D721Med (cell line): ENCODE results near the gene PDS5A.
"Not testable (repeated sequence)": the region's sequence is repeated elsewhere in the genome, so short reads cannot be mapped to it uniquely, and the experiment has no call there.

Experiments used
- DNase-seq: peaks from one replicate; pipeline ENCODE4 v3.0.0; 2011; ENCODE audit warnings: low spot score; ENCODE audit not compliant: insufficient read length
- FAIRE-seq: peaks from 2 replicates; lab custom pipeline; 2011; peaks lifted over from hg19 to GRCh38; lab: Jason Lieb, UNC
- CTCF ChIP-seq: IDR thresholded peaks from 2 replicates; pipeline ENCODE4 v1.5.1; 2012; ENCODE audit warnings: mild to moderate bottlenecking, control low read depth; ENCODE audit not compliant: insufficient read depth; ENCODE audit errors: missing control alignments

The PDS5A gene

GRCh38 chr4:39922399-39922798, 55.3 kb downstream of the PDS5A start:
- no peak for DNase-seq
- no peak for TF ChIP-seq CTCF
- peak; percentile 11 for FAIRE-seq

GRCh38 chr4:39913471-39913870, 64.2 kb downstream of the PDS5A start:
- no peak for TF ChIP-seq CTCF
- DNase-seq = no peak
- FAIRE-seq = no peak

- FAIRE-seq (no peak), DNase-seq (no peak)
- no peak for TF ChIP-seq CTCF
Observed at GRCh38 chr4:39910064-39910463, 67.6 kb downstream of the PDS5A start.

GRCh38 chr4:39908284-39908683, 69.4 kb downstream of the PDS5A start:
- TF ChIP-seq CTCF = no peak
- FAIRE-seq (peak; percentile 71), DNase-seq (no peak)

GRCh38 chr4:39905656-39906055, 72.1 kb downstream of the PDS5A start:
- DNase-seq = no peak
- TF ChIP-seq CTCF = no peak
- FAIRE-seq = no peak

- not testable (repeated sequence) for FAIRE-seq, DNase-seq
Observed at GRCh38 chr4:39905019-39905418, 72.7 kb downstream of the PDS5A start.

- peak; percentile 56 for FAIRE-seq
- no peak for TF ChIP-seq CTCF
- DNase-seq = no peak
Observed at GRCh38 chr4:39900966-39901365, 76.7 kb downstream of the PDS5A start.

GRCh38 chr4:39899291-39899690, 78.4 kb downstream of the PDS5A start:
- DNase-seq (no peak), FAIRE-seq (no peak)
- TF ChIP-seq CTCF = no peak
